Measurements from ENCODE around the gene MAGI2.

MAGI2 gene

DNA sequence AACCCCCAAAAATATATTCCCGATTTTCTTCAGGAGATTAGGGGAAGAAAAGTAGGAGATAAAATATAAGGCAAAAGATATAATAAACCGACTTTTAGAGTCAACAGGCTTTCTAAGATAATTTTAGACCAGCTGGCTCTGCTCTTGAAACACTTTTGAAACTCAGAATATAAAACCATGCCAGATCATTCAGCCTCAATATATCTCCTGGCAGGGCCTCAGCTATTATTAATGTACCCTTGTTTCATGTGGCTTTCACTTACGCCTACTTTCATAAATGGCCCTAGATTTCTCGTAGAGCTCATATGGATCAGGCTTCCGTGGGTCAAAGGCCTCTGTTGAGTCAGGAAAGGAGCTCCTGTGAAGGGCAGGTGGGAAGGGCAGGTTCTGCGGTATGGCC, 1258.9 kb downstream of the MAGI2 start:
- TF ChIP-seq, protein P1, sequence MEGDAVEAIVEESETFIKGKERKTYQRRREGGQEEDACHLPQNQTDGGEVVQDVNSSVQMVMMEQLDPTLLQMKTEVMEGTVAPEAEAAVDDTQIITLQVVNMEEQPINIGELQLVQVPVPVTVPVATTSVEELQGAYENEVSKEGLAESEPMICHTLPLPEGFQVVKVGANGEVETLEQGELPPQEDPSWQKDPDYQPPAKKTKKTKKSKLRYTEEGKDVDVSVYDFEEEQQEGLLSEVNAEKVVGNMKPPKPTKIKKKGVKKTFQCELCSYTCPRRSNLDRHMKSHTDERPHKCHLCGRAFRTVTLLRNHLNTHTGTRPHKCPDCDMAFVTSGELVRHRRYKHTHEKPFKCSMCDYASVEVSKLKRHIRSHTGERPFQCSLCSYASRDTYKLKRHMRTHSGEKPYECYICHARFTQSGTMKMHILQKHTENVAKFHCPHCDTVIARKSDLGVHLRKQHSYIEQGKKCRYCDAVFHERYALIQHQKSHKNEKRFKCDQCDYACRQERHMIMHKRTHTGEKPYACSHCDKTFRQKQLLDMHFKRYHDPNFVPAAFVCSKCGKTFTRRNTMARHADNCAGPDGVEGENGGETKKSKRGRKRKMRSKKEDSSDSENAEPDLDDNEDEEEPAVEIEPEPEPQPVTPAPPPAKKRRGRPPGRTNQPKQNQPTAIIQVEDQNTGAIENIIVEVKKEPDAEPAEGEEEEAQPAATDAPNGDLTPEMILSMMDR (IDR thresholded peaks at IDR 0.05; ENCODE audit: low read depth, low read length, missing control alignments), result no peak
- no peak for DNase-seq (ENCODE audit: low read depth)
- in situ Hi-C loops (cut with HindIII; ENCODE audit: low sequenced_read_pairs), result no loop called here
- no peak overlapping the region for H3K4me3 ChIP-seq (ENCODE audit: low read depth, low read length)

DNA sequence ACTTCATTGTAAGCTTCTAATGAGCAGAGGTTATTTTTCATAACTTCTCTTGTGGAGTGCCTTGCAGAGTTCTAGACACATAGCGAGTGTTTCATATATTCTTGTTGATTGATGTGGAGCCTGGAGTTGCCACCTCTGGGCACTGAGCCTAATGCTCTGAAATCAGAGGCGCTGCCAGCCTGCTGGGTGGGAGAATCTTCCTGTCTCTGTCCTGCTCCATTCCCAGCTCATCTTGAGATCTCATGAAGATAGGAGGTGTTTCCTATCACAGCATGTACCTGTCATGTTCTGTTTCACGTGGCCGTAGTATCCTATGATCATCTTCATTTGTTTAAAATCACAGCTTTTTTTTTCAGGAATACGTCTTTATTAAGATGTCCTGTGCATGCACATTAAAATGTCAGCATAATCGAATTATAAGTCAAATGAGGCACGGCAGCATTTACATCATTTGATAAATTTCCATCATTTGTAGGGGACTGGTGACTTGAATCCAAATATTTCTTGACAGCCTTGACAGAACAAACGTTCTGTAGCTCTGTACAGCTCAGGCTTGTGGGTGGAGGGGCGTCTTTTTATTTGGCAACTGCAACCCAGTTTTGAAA, 1261.9 kb downstream of the MAGI2 start:
- no peak overlapping the region for H3K4me3 ChIP-seq (ENCODE audit: low read depth, low read length)
- DNase-seq (ENCODE audit: low read depth), result no peak
- in situ Hi-C loops (cut with HindIII; ENCODE audit: low sequenced_read_pairs), result no loop called here
- TF ChIP-seq, protein P1 (IDR thresholded peaks at IDR 0.05; ENCODE audit: low read depth, low read length, missing control alignments), result no peak

DNA sequence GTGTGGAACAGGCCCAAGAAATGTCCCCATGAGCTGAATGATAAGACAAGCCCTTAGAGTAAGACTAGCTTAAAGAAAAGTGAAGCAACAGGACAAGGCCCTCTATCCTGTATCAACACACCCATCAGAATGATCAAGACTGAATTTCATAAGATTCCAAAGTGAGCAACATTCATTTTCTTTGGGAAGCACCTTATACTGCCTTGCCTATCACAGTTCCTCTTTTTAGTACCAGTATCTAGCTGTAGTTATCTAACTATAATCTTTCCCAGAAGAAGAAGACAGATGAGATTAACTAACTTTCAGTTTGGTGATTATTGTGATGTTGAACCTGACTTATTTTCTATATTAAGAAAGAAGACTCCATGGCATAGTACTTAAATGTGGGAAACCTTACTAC, 1263.7 kb downstream of the MAGI2 start:
- in situ Hi-C loops (cut with HindIII; ENCODE audit: low sequenced_read_pairs), result no loop called here
- TF ChIP-seq, protein P1 (IDR thresholded peaks at IDR 0.05; ENCODE audit: low read depth, low read length, missing control alignments), result no peak
- no peak for DNase-seq (ENCODE audit: low read depth)
- H3K4me3 ChIP-seq (ENCODE audit: low read depth, low read length), result no peak overlapping the region

DNA sequence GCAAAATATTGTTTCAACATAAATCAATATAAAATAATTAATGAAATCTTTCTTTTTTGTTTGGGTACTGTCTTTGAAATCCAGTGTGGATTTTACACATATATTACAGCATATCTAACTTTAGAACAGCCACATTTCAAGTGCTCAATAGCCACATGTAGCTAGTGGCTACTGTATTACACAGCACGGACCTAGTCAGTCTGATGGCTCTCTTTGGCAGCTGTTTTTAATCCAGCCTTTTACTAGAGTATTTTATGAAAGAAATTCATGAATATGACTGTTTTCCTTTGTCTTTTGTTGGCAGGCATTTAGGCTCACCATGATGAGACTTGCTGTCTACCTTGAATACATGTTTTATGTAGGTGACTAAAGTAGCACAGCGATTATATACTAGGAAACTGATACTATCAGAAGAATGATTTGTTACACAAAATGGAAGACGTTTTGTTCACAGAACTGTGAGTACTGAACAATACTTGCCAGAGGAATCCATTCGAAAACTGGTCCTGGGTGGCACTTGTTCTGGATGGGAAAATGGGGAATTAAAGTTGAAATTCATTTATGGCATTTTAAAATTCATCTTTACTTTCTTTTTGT, 1268.2 kb downstream of the MAGI2 start:
- in situ Hi-C loops (cut with HindIII; ENCODE audit: low sequenced_read_pairs), result no loop called here
- TF ChIP-seq, protein P1 (IDR thresholded peaks at IDR 0.05; ENCODE audit: low read depth, low read length, missing control alignments), result no peak
- no peak for DNase-seq (ENCODE audit: low read depth)
- no peak overlapping the region for H3K4me3 ChIP-seq (ENCODE audit: low read depth, low read length)

DNA sequence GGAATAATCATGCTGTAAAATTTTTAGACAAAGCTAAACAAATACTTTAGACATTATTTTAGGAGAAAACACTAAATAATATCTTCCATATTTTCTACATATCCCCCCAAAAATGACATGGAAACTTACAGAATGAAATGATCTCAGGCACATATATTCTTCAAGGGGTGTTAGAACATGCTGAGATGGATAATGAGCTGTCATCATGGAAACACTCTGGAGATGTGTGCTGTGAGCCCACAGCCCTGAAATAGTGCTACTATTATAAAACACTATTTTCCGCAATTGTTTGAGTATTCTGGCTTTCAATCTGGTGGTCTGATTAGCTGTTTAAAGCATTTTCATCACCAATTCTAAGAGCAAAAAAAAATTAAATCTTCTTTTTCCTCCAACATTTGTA, 1269.2 kb downstream of the MAGI2 start:
- in situ Hi-C loops (cut with HindIII; ENCODE audit: low sequenced_read_pairs), result no loop called here
- TF ChIP-seq, protein P1 (IDR thresholded peaks at IDR 0.05; ENCODE audit: low read depth, low read length, missing control alignments), result no peak
- no peak overlapping the region for H3K4me3 ChIP-seq (ENCODE audit: low read depth, low read length)
- no peak for DNase-seq (ENCODE audit: low read depth)

DNA sequence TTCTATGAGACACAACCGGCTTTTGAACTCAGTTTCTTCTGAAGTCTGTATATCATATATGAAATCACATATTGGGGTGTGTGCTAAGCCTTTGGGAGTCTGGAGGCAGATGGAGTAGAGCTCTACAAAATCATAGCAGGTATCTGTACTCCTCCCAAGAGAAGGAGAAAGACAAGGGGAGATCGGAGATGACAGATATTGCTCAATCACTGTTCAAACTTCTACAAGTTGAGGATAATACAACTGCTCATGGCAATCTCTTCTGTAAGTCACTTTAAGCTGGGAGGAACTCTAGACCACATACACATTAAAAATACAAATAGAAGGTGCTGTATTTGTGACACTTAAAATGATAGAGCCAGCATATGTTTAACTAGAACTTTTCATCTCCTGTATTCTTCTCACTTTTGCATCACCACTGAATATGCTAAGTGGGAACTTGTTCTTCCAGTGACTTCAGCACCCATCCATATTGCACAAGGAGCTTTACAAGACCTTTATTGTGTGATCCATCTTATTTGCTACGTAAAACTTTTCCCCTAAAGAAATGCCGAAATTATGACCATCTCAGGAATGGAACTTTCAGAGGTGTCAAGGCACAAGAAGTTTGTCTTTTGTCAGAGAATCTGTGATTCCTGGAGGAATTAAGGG, 1273.5 kb downstream of the MAGI2 start:
- no peak overlapping the region for H3K4me3 ChIP-seq (ENCODE audit: low read depth, low read length)
- no peak for DNase-seq (ENCODE audit: low read depth)
- in situ Hi-C loops (cut with HindIII; ENCODE audit: low sequenced_read_pairs), result no loop called here
- TF ChIP-seq, protein P1 (IDR thresholded peaks at IDR 0.05; ENCODE audit: low read depth, low read length, missing control alignments), result no peak

All from astrocyte of the cerebellum (primary cell).